BE2C (cell line): ENCODE measurements around the gene CNOT6L.

Experiments used
- DNase-seq: peaks from one replicate; pipeline ENCODE4 v3.0.0-alpha.2; 2020
- H3K27me3 ChIP-seq: fragments of 250-450 bp; sonication (Bioruptor Pico); 2 replicates; pipeline ENCODE4 v1.5.1; 2020; ENCODE audit warnings: mild to moderate bottlenecking
- H3K36me3 ChIP-seq: fragments of 250-450 bp; sonication (Bioruptor Pico); 2 replicates; pipeline ENCODE4 v1.5.1; 2020; ENCODE audit warnings: mild to moderate bottlenecking
- H3K4me1 ChIP-seq: fragments of 250-450 bp; sonication (Bioruptor Pico); 2 replicates; pipeline ENCODE4 v1.5.1; 2020
- H3K4me3 ChIP-seq: 2 replicates; pipeline ENCODE4 v1.5.1; 2011; ENCODE audit warnings: low read depth, low read length
- H3K9me3 ChIP-seq: fragments of 250-450 bp; sonication (Bioruptor Pico); 2 replicates; pipeline ENCODE4 v1.5.1; 2020
- TF ChIP-seq, protein P1 (sequence below): IDR thresholded peaks from 2 replicates; pipeline ENCODE4 v1.5.1; 2012; ENCODE audit warnings: mild to moderate bottlenecking, low read depth, low read length

Gene CNOT6L

GRCh38 chr4:77856152-77856551 is 37.0 kb upstream of the CNOT6L start:
- Histone ChIP-seq H3K27me3 (no peaks in the 10 kb centered on the region), H3K4me1 (no peaks in the 10 kb centered on the region), H3K4me3 (no peak overlapping the region), H3K9me3 (no peaks in the 10 kb centered on the region), H3K36me3 (no peaks in the 10 kb centered on the region)
- TF ChIP-seq, protein P1, sequence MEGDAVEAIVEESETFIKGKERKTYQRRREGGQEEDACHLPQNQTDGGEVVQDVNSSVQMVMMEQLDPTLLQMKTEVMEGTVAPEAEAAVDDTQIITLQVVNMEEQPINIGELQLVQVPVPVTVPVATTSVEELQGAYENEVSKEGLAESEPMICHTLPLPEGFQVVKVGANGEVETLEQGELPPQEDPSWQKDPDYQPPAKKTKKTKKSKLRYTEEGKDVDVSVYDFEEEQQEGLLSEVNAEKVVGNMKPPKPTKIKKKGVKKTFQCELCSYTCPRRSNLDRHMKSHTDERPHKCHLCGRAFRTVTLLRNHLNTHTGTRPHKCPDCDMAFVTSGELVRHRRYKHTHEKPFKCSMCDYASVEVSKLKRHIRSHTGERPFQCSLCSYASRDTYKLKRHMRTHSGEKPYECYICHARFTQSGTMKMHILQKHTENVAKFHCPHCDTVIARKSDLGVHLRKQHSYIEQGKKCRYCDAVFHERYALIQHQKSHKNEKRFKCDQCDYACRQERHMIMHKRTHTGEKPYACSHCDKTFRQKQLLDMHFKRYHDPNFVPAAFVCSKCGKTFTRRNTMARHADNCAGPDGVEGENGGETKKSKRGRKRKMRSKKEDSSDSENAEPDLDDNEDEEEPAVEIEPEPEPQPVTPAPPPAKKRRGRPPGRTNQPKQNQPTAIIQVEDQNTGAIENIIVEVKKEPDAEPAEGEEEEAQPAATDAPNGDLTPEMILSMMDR: no peak
- no peak for DNase-seq

DNA sequence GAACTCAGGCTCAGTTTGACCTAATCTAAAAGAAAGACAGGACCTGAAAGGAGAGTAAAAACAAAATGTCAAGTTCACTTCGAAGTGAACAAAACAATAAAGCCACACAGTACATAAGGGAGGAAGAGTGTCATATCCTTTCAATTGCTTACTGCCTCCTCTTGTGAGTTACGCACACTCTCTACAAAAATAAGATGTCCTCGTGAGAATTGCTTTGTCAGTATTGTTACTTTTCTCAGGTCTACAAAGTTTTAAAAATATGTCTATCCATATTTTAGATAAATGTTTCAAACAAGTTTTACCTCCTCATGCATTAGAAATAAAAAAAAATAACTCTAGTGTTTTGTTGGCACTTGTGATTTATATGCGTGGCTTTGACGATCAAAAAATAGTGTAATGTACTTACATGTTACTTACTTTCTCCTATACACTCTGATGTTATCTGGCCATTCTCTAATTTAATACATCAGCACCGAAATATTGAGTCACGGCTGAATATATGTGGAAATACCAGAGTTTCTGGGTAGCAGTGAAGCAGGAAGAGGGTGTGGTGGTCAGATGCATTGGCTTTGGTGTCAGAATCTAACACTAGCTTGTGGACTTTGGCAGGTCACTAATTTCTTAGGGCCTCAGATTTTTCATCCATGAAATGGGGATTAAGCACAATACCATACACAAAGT is 35.4 kb upstream of the CNOT6L start:
- Histone ChIP-seq H3K36me3 (no peaks in the 10 kb centered on the region), H3K4me3 (no peak overlapping the region), H3K9me3 (no peaks in the 10 kb centered on the region), H3K4me1 (no peaks in the 10 kb centered on the region), H3K27me3 (no peaks in the 10 kb centered on the region)
- TF ChIP-seq, protein P1: no peak
- no peak for DNase-seq

GRCh38 chr4:77852892-77853495 is 33.8 kb upstream of the CNOT6L start:
- TF ChIP-seq, protein P1: no peak
- DNase-seq: no peak
- Histone ChIP-seq H3K27me3 (no peaks in the 10 kb centered on the region), H3K4me1 (no peaks in the 10 kb centered on the region), H3K36me3 (no peaks in the 10 kb centered on the region), H3K9me3 (no peaks in the 10 kb centered on the region), H3K4me3 (no peak overlapping the region)

DNA sequence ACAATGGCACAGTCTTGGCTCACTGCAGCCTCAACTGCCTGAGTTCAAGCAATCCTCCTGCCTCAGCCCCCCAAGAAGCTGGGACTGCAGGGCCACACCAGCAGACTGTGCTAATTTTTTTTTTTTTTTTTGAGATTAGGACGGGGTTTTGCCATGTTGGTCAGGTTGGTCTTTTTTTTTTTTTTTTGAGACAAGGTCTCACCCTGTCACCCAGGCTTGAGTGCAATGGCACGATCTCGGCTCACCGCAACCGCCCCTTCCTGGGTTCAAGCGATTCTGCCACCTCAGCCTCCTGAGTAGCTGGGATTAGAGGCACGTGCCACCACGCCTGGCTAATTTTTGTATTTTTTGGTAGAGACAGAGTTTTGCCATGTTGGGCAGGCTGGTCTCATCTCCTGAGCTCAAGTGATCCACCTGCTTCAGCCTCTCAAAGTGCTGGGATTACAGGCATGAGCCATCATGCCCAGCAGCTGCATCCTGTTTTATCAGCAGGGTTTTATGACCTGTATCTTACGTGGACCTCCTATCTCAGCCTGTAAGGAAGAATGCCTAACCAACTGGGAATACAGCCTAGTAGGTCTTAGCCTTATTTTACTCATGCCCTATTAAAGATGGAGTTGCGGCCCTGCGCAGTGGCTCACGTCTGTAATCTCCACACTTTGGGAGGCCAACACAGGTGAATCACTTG is 30.3 kb upstream of the CNOT6L start:
- H3K27me3 ChIP-seq: no peaks in the 10 kb centered on the region
- H3K4me1 ChIP-seq: no peaks in the 10 kb centered on the region
- H3K4me3 ChIP-seq: no peak overlapping the region
- H3K36me3 ChIP-seq: no peaks in the 10 kb centered on the region
- TF ChIP-seq, protein P1: no peak
- H3K9me3 ChIP-seq: no peaks in the 10 kb centered on the region
- DNase-seq: no peak

DNA sequence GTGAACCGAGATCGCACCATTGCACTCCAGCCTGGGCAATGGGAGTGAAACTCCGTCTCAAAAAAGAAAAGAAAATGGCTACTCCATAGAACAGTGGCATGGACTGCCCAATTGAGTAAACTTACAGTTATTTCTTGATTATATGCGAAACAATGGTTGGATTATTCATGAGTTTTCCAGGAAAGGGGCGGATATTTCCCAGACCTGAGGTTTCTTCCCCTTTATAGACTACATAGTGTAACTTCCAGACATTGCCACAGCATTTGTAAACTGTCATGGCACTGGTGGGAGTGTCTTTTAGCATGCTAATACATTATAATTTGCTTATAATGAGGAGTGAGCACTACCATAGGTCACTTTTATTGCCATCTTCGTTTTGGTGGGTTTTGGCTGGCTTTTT is 29.3 kb upstream of the CNOT6L start:
- no peak overlapping the region for H3K4me3 ChIP-seq
- H3K9me3 ChIP-seq: no peaks in the 10 kb centered on the region

More for the DNA sequence above, 29.3 kb upstream of the CNOT6L start:
- H3K4me1 ChIP-seq: no peaks in the 10 kb centered on the region
- no peaks in the 10 kb centered on the region for H3K27me3 ChIP-seq
- H3K36me3 ChIP-seq: no peaks in the 10 kb centered on the region
- DNase-seq: no peak
- TF ChIP-seq, protein P1: no peak
